Measurements from ENCODE around the gene PPP1R3E.

PPP1R3E gene

GRCh38 chr14:23249824-23250223, 52.8 kb downstream of the PPP1R3E start:
- no peak for TF ChIP-seq CTCF (IDR thresholded peaks at IDR 0.05; ENCODE audit: low read depth, low read length)
- H3K4me3 ChIP-seq (ENCODE audit: low read depth, low read length) = no peak overlapping the region

- TF ChIP-seq CTCF (IDR thresholded peaks at IDR 0.05; ENCODE audit: low read depth, low read length) = no peak
- H3K4me3 ChIP-seq (ENCODE audit: low read depth, low read length) = no peak overlapping the region
Observed at GRCh38 chr14:23248601-23249000, 54.1 kb downstream of the PPP1R3E start.

Data from WI38 (cell line).